Breast epithelium (tissue), 3 donors: ENCODE results near the gene CNBP.

Experiments
- CTCF ChIP-seq, 3 donors: fragments of 450-650 bp; IDR thresholded peaks; one replicate each; pipeline ENCODE4 v1.5.1; 2016 to 2017; ENCODE audit warnings: antibody characterized with exemption in 3 of 3, mild to moderate bottlenecking in 3 of 3, moderate library complexity in 3 of 3
- POLR2A ChIP-seq: fragments of 450-650 bp; IDR thresholded peaks from one replicate; pipeline ENCODE4 v1.6.1; 2016; ENCODE audit warnings: antibody characterized with exemption, mild to moderate bottlenecking, moderate library complexity
- POLR2AphosphoS5 ChIP-seq, 3 donors: sonication (generic); formaldehyde crosslinking; IDR thresholded peaks; one replicate each; pipeline ENCODE4 v1.6.1; 2017; ENCODE audit warnings: antibody characterized with exemption in 3 of 3

DNA sequence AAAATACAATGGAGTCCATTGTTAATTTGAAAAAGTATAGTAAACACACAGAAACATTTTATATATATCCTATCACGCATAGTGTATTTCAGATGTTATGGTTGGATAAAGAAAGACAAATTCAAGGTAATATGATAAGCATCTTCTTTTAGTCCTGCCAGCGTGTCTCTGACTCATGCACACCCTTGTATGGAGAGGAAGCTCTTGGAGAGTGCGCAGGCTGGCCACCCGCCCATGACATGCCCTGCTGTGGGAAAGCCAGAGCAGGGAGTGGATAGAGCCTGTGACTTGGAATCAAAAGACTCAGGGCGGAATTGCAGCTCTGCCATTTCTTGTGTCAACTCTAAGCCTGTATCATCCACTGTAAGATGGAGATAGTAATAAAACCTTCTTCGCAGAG is 42.7 kb upstream of the CNBP start:
- no peak for TF ChIP-seq CTCF (IDR thresholded peaks at IDR 0.05)
- TF ChIP-seq POLR2A: no peak
- TF ChIP-seq POLR2AphosphoS5 (IDR thresholded peaks at IDR 0.05): no peak
